HepG2 (cell line): ENCODE measurements around the gene ZNF277. TPM values are rescaled to one million over a fixed set of nuclear protein-coding genes. Genes with fewer than 3 reads are reported as not detected.

Source experiments
- ATAC-seq: fragments of 200-7000 bp; cut with Tn5 transposase; 3 replicates; pipeline ENCODE4 v1.9.1; 2020; ENCODE audit warnings: mild to moderate bottlenecking, moderate library complexity
- BruUV-seq: library from RNA; stranded (reverse); fragments of 400-500 nt; replicated peaks from 2 replicates; lab custom pipeline; 2021; lab: Mats Ljungman, UMichigan
- CTCF ChIA-PET: fragments of 300-600 bp; formaldehyde crosslinking; extraction: SDS; loops from one replicate; lab custom pipeline; 2021; ENCODE audit warnings: low total read pairs, inconsistent platforms, low intra/inter-chr PET ratio; lab: Yijun Ruan, JAX
- POLR2A ChIA-PET: fragments of 350-600 bp; sonication (Branson Sonifier 250); formaldehyde crosslinking; loops from one replicate; lab custom pipeline; 2020; ENCODE audit warnings: antibody characterized with exemption, inconsistent platforms; lab: Yijun Ruan, JAX
- DNase-seq: peaks from one replicate; pipeline ENCODE4 v3.0.0-alpha.2; 2015; ENCODE audit warnings: low spot score
- FAIRE-seq: peaks from 3 replicates; lab custom pipeline; 2011; peaks lifted over from hg19 to GRCh38; lab: Jason Lieb, UNC
- H2AFZ ChIP-seq: one replicate; pipeline ENCODE4 v1.6.1; 2011; ENCODE audit warnings: low read length, inconsistent platforms
- H3K27ac ChIP-seq: fragments of 300-600 bp; 3 replicates; pipeline ENCODE4 v1.8.0; 2011; ENCODE audit warnings: mixed run types, mild to moderate bottlenecking, mixed read lengths, low read length, inconsistent platforms; ENCODE audit not compliant: insufficient read depth; ENCODE audit errors: extremely low read length
- H3K27me3 ChIP-seq, 2 experiments: fragments of 200-600 bp in 1 of 2; 2 replicates in 1 of 2; 3 replicates in 1 of 2; pipeline versions ENCODE4 v1.6.0 to v1.8.0; 2011; ENCODE audit warnings: low read length in 2 of 2, mild to moderate bottlenecking in 2 of 2, moderate library complexity in 2 of 2, inconsistent platforms in 1 of 2; ENCODE audit not compliant: insufficient read depth in 2 of 2, control insufficient read depth in 1 of 2
- H3K36me3 ChIP-seq, 2 experiments: fragments of 200-600 bp in 1 of 2; replicated peaks in 1 of 2; 2 replicates in 1 of 2; 3 replicates in 1 of 2; pipeline versions ENCODE4 v1.5.1 to v1.8.0; 2011; ENCODE audit warnings: low read length in 2 of 2, inconsistent platforms in 1 of 2; ENCODE audit not compliant: insufficient read depth in 2 of 2, control insufficient read depth in 1 of 2
- H3K4me1 ChIP-seq: 2 replicates; pipeline ENCODE4 v1.5.1; 2012; ENCODE audit warnings: low read length, inconsistent platforms; ENCODE audit not compliant: insufficient read depth
- H3K4me2 ChIP-seq: 2 replicates; pipeline ENCODE4 v1.6.0; 2011; ENCODE audit warnings: low read depth, low read length, inconsistent platforms
- H3K4me3 ChIP-seq, 3 experiments: fragments of 200-600 bp in 1 of 3; sonication (generic), shearing (Covaris generic) in 1 of 3; replicated peaks in 1 of 3; 2 replicates each; pipeline ENCODE4 v1.5.1; 2011 to 2016; ENCODE audit warnings: low read length in 3 of 3, inconsistent platforms in 2 of 3, low read depth in 2 of 3, mild to moderate bottlenecking in 2 of 3, control low read depth in 1 of 3, mixed read lengths in 1 of 3; ENCODE audit not compliant: insufficient read depth in 1 of 3
- H3K79me2 ChIP-seq: one replicate; pipeline ENCODE4 v1.6.1; 2011; ENCODE audit warnings: low read length, inconsistent platforms; ENCODE audit not compliant: insufficient read depth
- H3K9ac ChIP-seq: 2 replicates; pipeline ENCODE4 v1.6.0; 2011; ENCODE audit warnings: mild to moderate bottlenecking, low read depth, low read length, inconsistent platforms; ENCODE audit not compliant: insufficient read depth
- H3K9me3 ChIP-seq: 2 replicates; pipeline ENCODE4 v1.5.1; 2012; ENCODE audit warnings: mild to moderate bottlenecking, low read length
- H4K20me1 ChIP-seq: 2 replicates; pipeline ENCODE4 v1.6.0; 2011; ENCODE audit warnings: inconsistent platforms, mild to moderate bottlenecking, low read length, moderate library complexity; ENCODE audit not compliant: insufficient read depth
- ATF6 ChIP-seq: sonication (generic); formaldehyde crosslinking; conservative IDR thresholded peaks from 2 replicates; pipeline ENCODE4 v1.4.0; 2020; ENCODE audit warnings: missing genetic modification reagents
- CCDC6 ChIP-seq: sonication (generic); formaldehyde crosslinking; IDR thresholded peaks from 2 replicates; pipeline ENCODE4 v1.8.1; 2022; ENCODE audit warnings: mild to moderate bottlenecking, missing genetic modification reagents, moderate library complexity
- CENPT ChIP-seq: sonication (generic); formaldehyde crosslinking; IDR thresholded peaks from 2 replicates; pipeline ENCODE4 v1.8.0; 2022; ENCODE audit warnings: low read depth, mild to moderate bottlenecking, moderate library complexity, missing genetic modification reagents
- NR3C1 ChIP-seq: sonication (generic); formaldehyde crosslinking; IDR thresholded peaks from 2 replicates; pipeline ENCODE4 v1.4.0; 2020; ENCODE audit warnings: missing genetic modification reagents
- PRPF4 ChIP-seq: fragments of 200-400 bp; formaldehyde crosslinking; IDR thresholded peaks from 2 replicates; pipeline ENCODE4 v1.6.1; 2016; ENCODE audit warnings: low read length, low read depth; ENCODE audit not compliant: poor library complexity, severe bottlenecking
- RFX3 ChIP-seq: IDR thresholded peaks from 2 replicates; pipeline ENCODE4 v1.6.1; 2016; ENCODE audit warnings: missing biosample characterization, missing genetic modification reagents
- SRF ChIP-seq: IDR thresholded peaks from 2 replicates; pipeline ENCODE4 v1.6.1; 2011; ENCODE audit warnings: mild to moderate bottlenecking, low read depth, low read length, moderate library complexity
- U2AF1 ChIP-seq: fragments of 200-400 bp; formaldehyde crosslinking; optimal IDR thresholded peaks from 2 replicates; pipeline ENCODE3; 2017; ENCODE audit warnings: mild to moderate bottlenecking, low read depth, low read length
- YEATS2 ChIP-seq: sonication (generic); formaldehyde crosslinking; IDR thresholded peaks from 2 replicates; pipeline ENCODE4 v1.4.0; 2020; ENCODE audit warnings: missing genetic modification reagents, borderline replicate concordance
- ZNF382 ChIP-seq: sonication (generic); formaldehyde crosslinking; IDR thresholded peaks from 2 replicates; pipeline ENCODE4 v1.5.0; 2020; ENCODE audit warnings: missing genetic modification reagents, mild to moderate bottlenecking, borderline replicate concordance
- ZNF839 ChIP-seq: sonication (generic); formaldehyde crosslinking; IDR thresholded peaks from 2 replicates; pipeline ENCODE4 v1.4.0; 2020; ENCODE audit warnings: missing genetic modification reagents, mild to moderate bottlenecking, borderline replicate concordance
- ZSCAN21 ChIP-seq: sonication (generic); formaldehyde crosslinking; IDR thresholded peaks from 2 replicates; pipeline ENCODE4 v1.8.0; 2022; ENCODE audit warnings: mild to moderate bottlenecking, missing genetic modification reagents, moderate library complexity, borderline replicate concordance
- WGBS: methylation state at CpG from one replicate; pipeline ENCODE4 v1.1.6; 2017; ENCODE audit warnings: low lambda C conversion rate; 5-methylcytosine and 5-hydroxymethylcytosine counted together
- in situ Hi-C: cut with HindIII; loops from 2 replicates; pipeline ENCODE4 v1.10.0; 2017; ENCODE audit warnings: low pct_unique_long_range_greater_than_20kb; ENCODE audit not compliant: extremely low pct_ligation_motif_present
- intact Hi-C: fragments of 100-400 bp; cut with micrococcal nuclease; formaldehyde crosslinking; loops from one replicate; pipeline ENCODE4 v1.10.0; 2022; ENCODE audit not compliant: unreplicated experiment
- polyA plus RNA-seq, 8 experiments: library from polyadenylated mRNA; depleted of rRNA in 3 of 8; stranded (reverse) in 7 of 8; unstranded in 1 of 8; fragments of >200 nt; fragmentation: Illumina TruSeq in 4 of 8; extraction: Trizol in 4 of 8; gene quantifications; 2 replicates each; pipeline versions ENCODE4 v1.2.1 to v1.2.3, GENCODE V29; 2011 to 2016; ENCODE audit warnings: low read depth in 4 of 8, missing spikeins in 1 of 8, mixed read lengths in 1 of 8; ENCODE audit not compliant: insufficient read depth in 1 of 8
- total RNA-seq, 5 experiments: library from RNA; depleted of rRNA; stranded (reverse); fragments of >200 nt; fragmentation: Illumina TruSeq; extraction: Trizol; gene quantifications; 2 replicates each; pipeline ENCODE4 v1.2.3, GENCODE V29; 2016; ENCODE audit warnings: low read depth in 1 of 5
- TF ChIP-seq, protein P1 (sequence below): sonication (generic); formaldehyde crosslinking; IDR thresholded peaks from 2 replicates; pipeline ENCODE4 v1.4.0; 2020; ENCODE audit warnings: missing genetic modification reagents

Gene ZNF277
- total and polyA plus RNA-seq, 2 of the 13 experiments (the other 11 are each of a cell fraction or from before 2014, with no cell fraction given), result 29.1 to 30.1 TPM

DNA sequence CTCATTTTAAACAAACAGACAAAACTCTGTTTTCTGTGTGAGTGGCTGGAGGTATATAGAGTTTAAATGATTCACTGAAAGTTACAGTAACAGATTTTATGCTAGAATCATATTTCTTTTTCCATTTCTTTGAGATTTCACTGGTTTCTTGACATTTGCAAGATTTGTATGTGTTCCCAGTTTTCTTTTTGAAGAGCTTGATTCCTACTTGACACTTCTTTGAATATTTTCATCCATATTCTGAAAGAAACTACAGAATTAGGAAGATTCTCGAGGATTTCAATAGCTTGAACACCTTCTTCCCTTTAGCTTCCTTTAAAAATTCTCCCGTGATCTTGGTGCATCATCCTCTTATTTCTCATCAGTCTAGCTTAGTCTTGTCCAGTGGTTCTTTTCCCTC lies 93.6 kb downstream of the ZNF277 start:
- no peak overlapping the region for H3K4me3 ChIP-seq
- WGBS, result 95% methylated on average over 2 of the region's 2 CpGs
- DNase-seq, result no peak
- H3K4me1 ChIP-seq, result peaks cover 15% of the 10 kb centered on the region
- no TSS peak for BruUV-seq
- no peaks in the 10 kb centered on the region for H3K27me3 ChIP-seq
- TF ChIP-seq ZSCAN21 (CRISPR knock-in tag) (no peak), PRPF4 (no peak), CENPT (CRISPR knock-in tag) (no peak), CCDC6 (CRISPR knock-in tag) (no peak), ZNF382 (CRISPR knock-in tag) (no peak), U2AF1 (no peak), SRF (no peak), YEATS2 (CRISPR knock-in tag) (no peak), ATF6 (CRISPR knock-in tag) (no peak), RFX3 (CRISPR knock-in tag) (no peak), ZNF839 (CRISPR knock-in tag) (no peak), NR3C1 (CRISPR knock-in tag) (no peak)
- TF ChIP-seq, protein P1, sequence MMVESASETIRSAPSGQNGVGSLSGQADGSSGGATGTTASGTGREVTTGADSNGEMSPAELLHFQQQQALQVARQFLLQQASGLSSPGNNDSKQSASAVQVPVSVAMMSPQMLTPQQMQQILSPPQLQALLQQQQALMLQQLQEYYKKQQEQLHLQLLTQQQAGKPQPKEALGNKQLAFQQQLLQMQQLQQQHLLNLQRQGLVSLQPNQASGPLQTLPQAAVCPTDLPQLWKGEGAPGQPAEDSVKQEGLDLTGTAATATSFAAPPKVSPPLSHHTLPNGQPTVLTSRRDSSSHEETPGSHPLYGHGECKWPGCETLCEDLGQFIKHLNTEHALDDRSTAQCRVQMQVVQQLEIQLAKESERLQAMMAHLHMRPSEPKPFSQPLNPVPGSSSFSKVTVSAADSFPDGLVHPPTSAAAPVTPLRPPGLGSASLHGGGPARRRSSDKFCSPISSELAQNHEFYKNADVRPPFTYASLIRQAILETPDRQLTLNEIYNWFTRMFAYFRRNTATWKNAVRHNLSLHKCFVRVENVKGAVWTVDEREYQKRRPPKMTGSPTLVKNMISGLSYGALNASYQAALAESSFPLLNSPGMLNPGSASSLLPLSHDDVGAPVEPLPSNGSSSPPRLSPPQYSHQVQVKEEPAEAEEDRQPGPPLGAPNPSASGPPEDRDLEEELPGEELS (CRISPR knock-in tag), result no peak
- H2AFZ ChIP-seq, result no peak overlapping the region
- intact Hi-C loops, result no loop called here
- in situ Hi-C loops, result no loop called here
- no peaks in the 10 kb centered on the region for H4K20me1 ChIP-seq
- H3K79me2 ChIP-seq, result no peaks in the 10 kb centered on the region
- ChIA-PET POLR2A (no interaction called here), CTCF (no interaction called here)
- H3K9ac ChIP-seq, result no peak overlapping the region
- ATAC-seq, result no peak
- no peak overlapping the region for H3K27ac ChIP-seq
- no peak for FAIRE-seq
- H3K9me3 ChIP-seq, result no peaks in the 10 kb centered on the region
- H3K4me2 ChIP-seq, result no peak overlapping the region
- H3K36me3 ChIP-seq, result peaks cover 0 to 5% of the 10 kb centered on the region in 2 experiments; a peak in 1 of 5 replicates
